ENCODE measurements around the gene CPVL. TPM values are rescaled to one million over a fixed set of nuclear protein-coding genes. Genes with fewer than 3 reads are reported as not detected.
A peak's percentile ranks its signal among the peaks of the same experiment; 100 is the strongest.

Gene CPVL
- polyA plus RNA-seq, 6 donors from 2014 or later, result 0.82 to 5.5 (median 2.0) TPM

- no peak for DNase-seq
- H3K27ac Mint-ChIP-seq, result no peak overlapping the region
- peaks cover 1 to 19% (median 6%) of the 10 kb centered on the region in 3 donors for H3K27me3 Mint-ChIP-seq
- no peak overlapping the region for H3K4me3 Mint-ChIP-seq
- H3K9me3 Mint-ChIP-seq, result peaks cover 10 to 35% (median 27%) of the 10 kb centered on the region in 7 donors
- H3K36me3 Mint-ChIP-seq, result peaks cover 0 to 17% of the 10 kb centered on the region in 2 donors
- no peak for ATAC-seq (ENCODE audit: low read depth in 2 of 2)
- no peaks in the 10 kb centered on the region for H3K4me1 Mint-ChIP-seq
Measured at GRCh38 chr7:28973591-28973990, 172.7 kb downstream of the CPVL start.

- H3K27ac Mint-ChIP-seq, result no peak overlapping the region
- peaks cover 37 to 65% (median 59%) of the 10 kb centered on the region in 3 donors for H3K27me3 Mint-ChIP-seq
- DNase-seq (no peak), ATAC-seq (ENCODE audit: low read depth in 2 of 2) (no peak)
- H3K4me3 Mint-ChIP-seq, result no peak overlapping the region
- no peaks in the 10 kb centered on the region for H3K36me3 Mint-ChIP-seq
- no peaks in the 10 kb centered on the region for H3K9me3 Mint-ChIP-seq
- no peaks in the 10 kb centered on the region for H3K4me1 Mint-ChIP-seq
Measured at GRCh38 chr7:28964056-28964455, 182.3 kb downstream of the CPVL start.

- no peak overlapping the region for H3K27ac Mint-ChIP-seq
- H3K4me1 Mint-ChIP-seq, result peaks cover 0 to 8% (median 5%) of the 10 kb centered on the region in 3 donors
- H3K36me3 Mint-ChIP-seq, result no peaks in the 10 kb centered on the region
- H3K4me3 Mint-ChIP-seq, result no peak overlapping the region
- DNase-seq (no peak), ATAC-seq (ENCODE audit: low read depth in 2 of 2) (no peak)
- H3K27me3 Mint-ChIP-seq, result peaks cover 56 to 65% (median 60%) of the 10 kb centered on the region in 3 donors
- H3K9me3 Mint-ChIP-seq, result no peaks in the 10 kb centered on the region
Measured at GRCh38 chr7:28961972-28962371, 184.4 kb downstream of the CPVL start.

- ATAC-seq (ENCODE audit: low read depth in 2 of 2) (no peak), DNase-seq (no peak)
- H3K4me3 Mint-ChIP-seq, result peak overlapping the region in 1 of 8 donors; percentile 8
- H3K27me3 Mint-ChIP-seq, result peaks cover 52 to 57% (median 53%) of the 10 kb centered on the region in 3 donors
- no peaks in the 10 kb centered on the region for H3K36me3 Mint-ChIP-seq
- H3K4me1 Mint-ChIP-seq, result peaks cover under 1 to 14% (median 12%) of the 10 kb centered on the region in 3 donors
- no peak overlapping the region for H3K27ac Mint-ChIP-seq
- H3K9me3 Mint-ChIP-seq, result no peaks in the 10 kb centered on the region
Measured at GRCh38 chr7:28960071-28960840, 186.1 kb downstream of the CPVL start.

- no peaks in the 10 kb centered on the region for H3K9me3 Mint-ChIP-seq
- ATAC-seq (ENCODE audit: low read depth in 2 of 2) (no peak), DNase-seq (no peak)
- H3K4me1 Mint-ChIP-seq, result peaks cover 3 to 18% (median 17%) of the 10 kb centered on the region in 3 donors
- H3K27me3 Mint-ChIP-seq, result peaks cover 54 to 66% (median 60%) of the 10 kb centered on the region in 3 donors
- H3K27ac Mint-ChIP-seq, result no peak overlapping the region
- peak overlapping the region in 2 of 8 donors; percentile 16 to 22 for H3K4me3 Mint-ChIP-seq
- H3K36me3 Mint-ChIP-seq, result no peaks in the 10 kb centered on the region
Measured at GRCh38 chr7:28958980-28959347, 187.4 kb downstream of the CPVL start.

GRCh38 chr7:28958235-28958979 is 187.9 kb downstream of the CPVL start, which contains the start of gene TRIL:
TRIL (minus strand) TSS chr7:28958330; CDS start chr7:28958046, 284 bp downstream.
- Mint-ChIP-seq H3K36me3 (no peaks in the 10 kb centered on the region), H3K4me1 (peaks cover 3 to 18% (median 17%) of the 10 kb centered on the region in 3 donors), H3K9me3 (no peaks in the 10 kb centered on the region), H3K27me3 (peaks cover 57 to 69% (median 63%) of the 10 kb centered on the region in 3 donors), H3K27ac (no peak within 1 kb of the TSS), H3K4me3 (peak within 1 kb of the TSS in 7 of 8 donors; percentile 23 to 84 (median 61))
- ATAC-seq (ENCODE audit: low read depth in 2 of 2) (no peak), DNase-seq (no peak)

- no peak overlapping the region for H3K27ac Mint-ChIP-seq
- H3K9me3 Mint-ChIP-seq, result no peaks in the 10 kb centered on the region
- peak overlapping the region in 5 of 8 donors; percentile 23 to 84 (median 64) for H3K4me3 Mint-ChIP-seq
- H3K27me3 Mint-ChIP-seq, result peaks cover 57 to 75% (median 65%) of the 10 kb centered on the region in 3 donors
- H3K4me1 Mint-ChIP-seq, result peaks cover 3 to 18% (median 17%) of the 10 kb centered on the region in 3 donors
- H3K36me3 Mint-ChIP-seq, result no peaks in the 10 kb centered on the region
- ATAC-seq (ENCODE audit: low read depth in 2 of 2), result no peak
- DNase-seq, result no peak
Measured at GRCh38 chr7:28957751-28958234, 188.5 kb downstream of the CPVL start.

GRCh38 chr7:28957064-28957750 is 189.1 kb downstream of the CPVL start:
- H3K36me3 Mint-ChIP-seq, result no peaks in the 10 kb centered on the region
- DNase-seq, result no peak
- peak overlapping the region in 7 of 8 donors; percentile 23 to 84 (median 61) for H3K4me3 Mint-ChIP-seq
- H3K27me3 Mint-ChIP-seq, result peaks cover 62 to 78% (median 68%) of the 10 kb centered on the region in 3 donors
- H3K27ac Mint-ChIP-seq, result no peak overlapping the region
- no peak for ATAC-seq (ENCODE audit: low read depth in 2 of 2)
- peaks cover 3 to 18% (median 17%) of the 10 kb centered on the region in 3 donors for H3K4me1 Mint-ChIP-seq
- no peaks in the 10 kb centered on the region for H3K9me3 Mint-ChIP-seq

- Mint-ChIP-seq H3K4me1 (peaks cover 3 to 18% (median 17%) of the 10 kb centered on the region in 3 donors), H3K4me3 (peak overlapping the region in 6 of 8 donors; percentile 9 to 61 (median 30)), H3K9me3 (no peaks in the 10 kb centered on the region), H3K27me3 (peaks cover 64 to 76% (median 69%) of the 10 kb centered on the region in 3 donors), H3K27ac (no peak overlapping the region), H3K36me3 (no peaks in the 10 kb centered on the region)
- ATAC-seq (ENCODE audit: low read depth in 2 of 2) (no peak), DNase-seq (no peak)
Measured at GRCh38 chr7:28956608-28957063, 189.7 kb downstream of the CPVL start.

GRCh38 chr7:28955718-28956607 is 190.4 kb downstream of the CPVL start:
- H3K4me3 Mint-ChIP-seq, result peak overlapping the region in 7 of 8 donors; percentile 37 to 79 (median 57)
- no peaks in the 10 kb centered on the region for H3K9me3 Mint-ChIP-seq
- ATAC-seq (ENCODE audit: low read depth in 2 of 2) (peak; percentile 23 to 30), DNase-seq (no peak)
- no peak overlapping the region for H3K27ac Mint-ChIP-seq
- H3K4me1 Mint-ChIP-seq, result peaks cover 3 to 18% (median 17%) of the 10 kb centered on the region in 3 donors
- H3K36me3 Mint-ChIP-seq, result no peaks in the 10 kb centered on the region
- H3K27me3 Mint-ChIP-seq, result peaks cover 68 to 75% (median 69%) of the 10 kb centered on the region in 3 donors

GRCh38 chr7:28955356-28955717 is 191.0 kb downstream of the CPVL start:
- H3K27me3 Mint-ChIP-seq, result peaks cover 64 to 73% (median 67%) of the 10 kb centered on the region in 3 donors

GRCh38 chr7:28954946-28955345 is 191.4 kb downstream of the CPVL start:
- no peak for ATAC-seq (ENCODE audit: low read depth in 2 of 2)
- peaks cover 60 to 72% (median 67%) of the 10 kb centered on the region in 3 donors for H3K27me3 Mint-ChIP-seq
- H3K9me3 Mint-ChIP-seq, result no peaks in the 10 kb centered on the region
- DNase-seq, result no peak
- H3K27ac Mint-ChIP-seq, result no peak overlapping the region
- H3K4me1 Mint-ChIP-seq, result peaks cover 3 to 18% (median 17%) of the 10 kb centered on the region in 3 donors
- H3K36me3 Mint-ChIP-seq, result no peaks in the 10 kb centered on the region
- H3K4me3 Mint-ChIP-seq, result peak overlapping the region in 5 of 8 donors; percentile 9 to 79 (median 47)

More at GRCh38 chr7:28955356-28955717, 191.0 kb downstream of the CPVL start:
- H3K27ac Mint-ChIP-seq, result no peak overlapping the region
- no peak for ATAC-seq (ENCODE audit: low read depth in 2 of 2)
- no peaks in the 10 kb centered on the region for H3K9me3 Mint-ChIP-seq
- H3K4me1 Mint-ChIP-seq, result peaks cover 3 to 18% (median 17%) of the 10 kb centered on the region in 3 donors
- peak overlapping the region; percentile 9 to 79 (median 52) for H3K4me3 Mint-ChIP-seq
- no peak for DNase-seq
- no peaks in the 10 kb centered on the region for H3K36me3 Mint-ChIP-seq

Data from naive B cell (primary cell).